HG03558 (cell line): ENCODE data around the gene PDZRN4.
"Not testable (repeated sequence)": the region's sequence is repeated elsewhere in the genome, so short reads cannot be mapped to it uniquely, and the experiment has no call there.

Experiments
- ATAC-seq: cut with Tn5 transposase; IDR thresholded peaks from one replicate; pipeline ENCODE4 v1.9.1; 2021; ENCODE audit warnings: moderate number of reproducible peaks; ENCODE audit not compliant: unreplicated experiment; ENCODE audit errors: extremely low read depth

PDZRN4 gene

GRCh38 chr12:41213107-41213506 lies 25.0 kb downstream of the PDZRN4 start:
- ATAC-seq, result no peak

GRCh38 chr12:41213648-41214047 lies 25.5 kb downstream of the PDZRN4 start:
- no peak for ATAC-seq

DNA sequence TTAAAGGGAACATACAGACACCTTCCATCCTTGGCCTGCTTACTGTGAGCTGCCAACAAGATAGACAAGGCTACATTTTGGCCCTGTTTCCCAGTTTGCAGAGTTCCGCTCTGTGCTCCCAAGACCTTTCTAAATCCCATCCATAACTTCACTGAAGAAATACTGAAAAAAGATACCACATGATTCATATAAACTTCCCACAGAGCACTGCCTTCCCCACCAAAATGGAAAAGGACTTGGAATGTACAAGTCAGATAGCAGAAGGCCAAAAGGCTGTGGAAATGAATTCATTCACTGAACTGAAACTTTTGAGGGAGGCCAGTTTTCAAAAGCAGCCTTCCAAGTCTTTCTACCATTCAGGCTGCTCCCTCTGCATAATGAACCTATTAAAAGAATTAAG lies 29.6 kb downstream of the PDZRN4 start:
- no peak for ATAC-seq

DNA sequence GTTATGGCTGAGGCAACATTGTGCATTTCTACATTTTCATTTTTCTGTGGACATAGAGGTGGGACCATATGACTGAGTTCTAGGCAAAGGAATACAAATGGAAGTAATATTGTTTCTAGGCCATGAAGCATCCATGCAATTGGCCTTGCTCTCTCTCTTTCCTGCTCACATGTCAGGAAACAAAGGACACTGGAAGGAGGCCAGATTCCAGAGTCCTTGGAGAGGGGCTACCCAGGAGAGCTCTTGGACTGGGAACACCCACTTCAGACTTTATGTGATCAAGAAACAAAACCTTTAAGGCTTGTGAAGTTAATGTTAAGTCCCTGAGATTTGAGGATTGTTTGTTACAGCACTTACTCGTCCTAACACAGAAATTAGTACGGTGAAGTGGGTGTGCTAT lies 32.8 kb downstream of the PDZRN4 start:
- no peak for ATAC-seq

DNA sequence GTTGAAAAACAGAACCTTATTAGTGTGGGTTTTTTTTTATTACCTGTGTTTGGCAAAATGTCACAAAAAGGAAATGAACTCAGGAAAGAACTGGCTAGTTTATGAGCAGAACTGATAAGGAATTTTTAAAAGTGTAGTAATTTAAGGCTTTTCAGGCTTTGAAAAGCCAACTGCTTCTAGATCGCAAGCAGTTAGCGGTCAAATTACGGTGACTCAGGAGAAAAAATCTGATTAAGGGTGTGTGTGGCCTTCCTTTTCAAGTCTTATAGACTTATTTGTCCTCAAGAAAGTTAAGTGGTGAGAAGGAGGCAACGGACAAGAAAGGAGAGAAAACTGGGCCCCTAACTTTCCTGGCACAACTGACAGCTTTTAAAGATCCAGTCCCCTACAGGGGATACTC lies 33.4 kb downstream of the PDZRN4 start:
- no peak for ATAC-seq

GRCh38 chr12:41223600-41223999 lies 35.5 kb downstream of the PDZRN4 start:
- ATAC-seq, result no peak

- no peak for ATAC-seq
These were observed 35.9 kb downstream of the PDZRN4 start for GRCh38 chr12:41224066-41224465.

DNA sequence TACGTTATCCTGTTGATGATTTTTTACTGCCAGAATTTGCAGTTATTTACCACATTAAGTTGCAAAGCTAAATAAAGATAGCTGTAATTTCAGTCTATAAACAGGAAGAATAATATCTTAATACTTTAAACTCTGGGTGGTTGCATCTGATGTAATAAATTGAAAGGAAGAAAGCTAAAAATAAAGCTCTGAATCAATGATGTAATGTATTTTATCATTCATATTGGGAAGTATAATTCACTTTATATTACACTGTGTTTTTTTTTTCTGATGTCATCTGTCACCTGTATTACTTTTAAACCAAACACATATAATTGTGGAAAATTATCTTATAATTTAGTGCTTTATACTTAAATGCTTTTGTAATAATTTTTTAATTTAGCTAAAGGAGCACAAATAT lies 37.1 kb downstream of the PDZRN4 start:
- ATAC-seq, result no peak

DNA sequence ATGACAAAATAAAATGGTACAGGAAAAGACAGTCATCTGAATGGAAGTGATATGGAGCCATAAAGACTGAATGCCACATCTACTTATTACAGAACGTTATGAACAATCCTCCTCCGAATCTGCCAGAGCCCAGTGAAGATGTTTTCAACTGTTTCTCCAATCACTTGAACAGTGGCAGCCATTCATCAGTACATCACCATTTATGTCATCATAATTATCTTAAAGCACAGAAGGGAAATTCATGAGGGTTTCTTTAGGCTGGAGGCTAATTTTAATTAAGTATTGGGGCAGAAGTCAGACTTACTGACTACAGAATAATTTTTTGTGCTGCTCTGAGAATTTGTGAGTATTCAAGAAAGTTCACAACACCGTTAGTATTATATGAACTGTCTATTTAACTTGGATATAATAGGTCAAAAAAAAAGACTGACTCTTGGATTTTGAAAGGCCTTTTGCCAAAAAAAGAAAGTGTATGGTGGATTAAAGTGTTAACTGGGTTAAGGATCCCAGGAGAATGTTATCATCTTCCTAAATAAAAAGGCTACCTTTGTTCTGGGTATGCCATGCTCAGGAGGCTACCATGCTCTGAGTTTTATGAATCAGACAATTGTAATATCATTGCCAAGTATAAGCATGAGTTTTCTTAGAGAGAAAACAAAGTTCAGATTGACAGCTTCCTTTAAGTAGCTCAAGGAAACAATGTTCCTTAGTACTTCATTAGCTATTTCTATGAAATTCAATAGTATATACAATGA lies 40.1 kb downstream of the PDZRN4 start:
- ATAC-seq, result no peak

- ATAC-seq, result no peak
These were observed 42.6 kb downstream of the PDZRN4 start for GRCh38 chr12:41230756-41231155.

- ATAC-seq, result no peak
These were observed 46.6 kb downstream of the PDZRN4 start for GRCh38 chr12:41234692-41235091.

- no peak for ATAC-seq
These were observed 54.5 kb downstream of the PDZRN4 start for GRCh38 chr12:41242603-41243002.

GRCh38 chr12:41248391-41248790 lies 60.3 kb downstream of the PDZRN4 start:
- no peak for ATAC-seq

GRCh38 chr12:41250748-41251147 lies 62.6 kb downstream of the PDZRN4 start:
- no peak for ATAC-seq

GRCh38 chr12:41254004-41254914 lies 66.1 kb downstream of the PDZRN4 start:
- ATAC-seq, result no peak

GRCh38 chr12:41263196-41263595 lies 75.1 kb downstream of the PDZRN4 start:
- ATAC-seq, result not testable (repeated sequence)

GRCh38 chr12:41264281-41264680 lies 76.2 kb downstream of the PDZRN4 start:
- ATAC-seq, result no peak

- ATAC-seq, result no peak
These were observed 80.9 kb downstream of the PDZRN4 start for GRCh38 chr12:41269056-41269455.

DNA sequence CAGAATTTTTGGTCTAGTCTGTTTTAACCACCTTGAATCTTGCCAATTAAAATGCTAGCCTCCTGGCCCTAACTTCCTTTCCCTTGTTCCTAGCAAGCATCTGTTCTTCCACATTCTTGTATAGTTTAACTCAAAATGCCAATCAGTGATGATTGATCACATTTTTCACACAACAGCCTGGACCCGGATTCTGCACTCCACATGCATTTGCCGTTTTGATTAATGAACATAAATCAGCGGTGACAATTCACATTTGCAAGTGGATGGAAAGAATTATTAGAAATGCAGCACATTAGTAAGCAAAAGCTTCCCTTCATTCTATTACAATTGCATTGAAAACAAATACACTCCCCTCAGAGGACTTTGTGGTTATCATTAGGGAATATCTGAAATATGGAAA lies 83.4 kb downstream of the PDZRN4 start:
- no peak for ATAC-seq

GRCh38 chr12:41274643-41275042 lies 86.5 kb downstream of the PDZRN4 start:
- no peak for ATAC-seq

DNA sequence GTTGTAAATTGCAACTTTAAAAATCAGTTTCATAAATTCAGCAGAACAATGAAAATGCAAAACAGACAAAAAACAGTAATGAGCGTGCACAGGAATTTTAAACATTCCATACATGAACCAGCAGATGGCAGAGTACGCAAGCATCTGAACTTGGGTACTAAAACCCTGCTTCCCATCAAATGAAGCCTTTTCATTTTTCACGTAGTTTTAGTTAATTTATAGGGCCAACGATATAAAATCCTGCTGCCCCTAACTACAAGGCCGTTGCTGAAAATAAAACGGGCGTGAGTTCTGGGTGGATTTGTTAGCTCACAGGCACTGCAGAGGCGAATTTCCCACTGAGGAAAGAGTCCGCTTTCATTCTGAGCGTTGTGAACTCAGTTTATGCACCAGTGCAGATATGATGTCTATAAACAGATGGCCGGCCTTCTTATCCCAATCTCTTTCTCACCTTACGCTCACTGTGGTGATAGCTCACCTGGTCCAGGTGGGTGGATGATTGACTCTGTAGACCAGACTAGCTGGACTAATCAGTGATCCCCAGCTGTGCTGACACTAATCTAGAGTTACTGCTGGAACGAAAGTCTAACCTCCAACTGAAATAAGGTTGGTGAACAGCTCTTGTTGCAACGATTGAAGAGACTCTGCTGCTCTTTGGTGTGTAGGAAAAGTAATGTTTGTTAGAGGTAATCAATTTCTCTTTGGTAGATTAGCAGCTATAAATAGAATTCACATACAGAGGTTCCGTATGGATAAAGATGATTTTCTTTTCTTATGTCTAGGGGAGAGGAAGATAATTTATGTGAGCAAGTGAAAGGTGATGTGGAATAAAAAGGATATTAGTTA lies 89.2 kb downstream of the PDZRN4 start:
- ATAC-seq, result no peak
